GM18526 (cell line): ENCODE data around the gene NUDCD3.

ENCODE experiments used
- POLR2A ChIP-seq: IDR thresholded peaks from 3 replicates; pipeline ENCODE4 v1.6.1; 2011; ENCODE audit not compliant: insufficient read length; ENCODE audit errors: extremely low read depth

The NUDCD3 gene

GRCh38 chr7:44403176-44403759 is 87.2 kb downstream of the NUDCD3 start:
- TF ChIP-seq POLR2A = no peak

- TF ChIP-seq POLR2A = no peak
Observed at GRCh38 chr7:44402401-44403060, 87.9 kb downstream of the NUDCD3 start.

GRCh38 chr7:44401692-44402091 is 88.8 kb downstream of the NUDCD3 start:
- no peak for TF ChIP-seq POLR2A

- TF ChIP-seq POLR2A = no peak
Observed at GRCh38 chr7:44400033-44400511, 90.4 kb downstream of the NUDCD3 start.

GRCh38 chr7:44398953-44399574 is 91.4 kb downstream of the NUDCD3 start:
- no peak for TF ChIP-seq POLR2A

- TF ChIP-seq POLR2A = no peak
Observed at GRCh38 chr7:44398511-44398911, 91.9 kb downstream of the NUDCD3 start.

GRCh38 chr7:44396931-44397545 is 93.4 kb downstream of the NUDCD3 start:
- no peak for TF ChIP-seq POLR2A

- no peak for TF ChIP-seq POLR2A
Observed at GRCh38 chr7:44396496-44396895, 94.0 kb downstream of the NUDCD3 start.

GRCh38 chr7:44395067-44395466 is 95.4 kb downstream of the NUDCD3 start:
- no peak for TF ChIP-seq POLR2A

GRCh38 chr7:44394636-44395035 is 95.8 kb downstream of the NUDCD3 start:
- no peak for TF ChIP-seq POLR2A

- no peak for TF ChIP-seq POLR2A
Observed at GRCh38 chr7:44394112-44394447, 96.4 kb downstream of the NUDCD3 start.

- no peak for TF ChIP-seq POLR2A
Observed at GRCh38 chr7:44393238-44394111, 97.0 kb downstream of the NUDCD3 start.

- TF ChIP-seq POLR2A = no peak
Observed at GRCh38 chr7:44392618-44393010, 97.8 kb downstream of the NUDCD3 start.

- TF ChIP-seq POLR2A = no peak
Observed at GRCh38 chr7:44391746-44392617, 98.5 kb downstream of the NUDCD3 start.
